Hippocampal formation (tissue), 2 donors: ENCODE results near the gene CUEDC1.

Source experiments
- DNase-seq, 2 donors: peaks; one replicate each; lab custom pipeline; 2025; lab: John Stamatoyannopoulos, UW

The CUEDC1 gene

DNA sequence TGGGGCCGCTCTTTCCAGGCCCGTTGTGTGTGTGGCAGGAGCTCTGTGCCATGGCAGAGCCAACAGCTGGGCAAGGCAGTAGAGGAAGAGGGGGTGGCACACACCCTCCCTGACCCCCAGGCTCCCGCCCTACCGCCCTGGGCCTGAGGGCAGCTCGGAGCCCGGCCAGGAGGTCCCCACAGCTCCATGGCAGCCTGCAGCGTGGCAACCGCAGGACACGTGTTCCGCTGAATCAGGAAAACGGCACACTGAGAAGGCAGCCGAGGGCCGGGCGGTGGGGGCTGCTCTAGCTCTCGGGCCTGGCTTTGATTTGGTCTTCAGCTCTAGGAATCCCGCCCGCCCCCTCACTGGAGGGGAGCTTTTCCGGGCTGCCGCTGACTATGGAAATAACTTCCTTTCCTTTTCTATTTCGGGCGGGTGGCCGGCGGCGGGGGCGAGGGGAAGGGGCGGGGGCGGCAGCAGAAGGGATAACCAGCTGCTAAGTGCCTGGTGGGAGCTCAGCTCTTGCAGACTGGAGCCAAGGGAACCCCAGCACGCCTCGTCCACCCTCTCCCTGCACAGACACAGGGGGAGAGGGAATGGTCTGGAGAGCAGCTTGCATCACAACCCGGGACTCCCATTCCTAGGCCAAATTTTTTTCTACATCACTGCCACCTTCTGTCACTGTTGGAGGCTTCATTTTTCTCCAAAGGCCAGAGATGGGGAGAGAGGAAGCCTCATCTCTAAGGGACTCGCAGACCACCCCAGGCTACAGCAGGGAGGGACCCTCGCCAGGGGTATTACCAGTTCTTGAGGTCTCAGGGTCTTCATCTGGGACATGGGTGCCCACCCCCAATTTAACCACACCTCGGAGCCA, 80.5 kb downstream of the CUEDC1 start:
- peak; percentile 68 to 81 for DNase-seq

DNA sequence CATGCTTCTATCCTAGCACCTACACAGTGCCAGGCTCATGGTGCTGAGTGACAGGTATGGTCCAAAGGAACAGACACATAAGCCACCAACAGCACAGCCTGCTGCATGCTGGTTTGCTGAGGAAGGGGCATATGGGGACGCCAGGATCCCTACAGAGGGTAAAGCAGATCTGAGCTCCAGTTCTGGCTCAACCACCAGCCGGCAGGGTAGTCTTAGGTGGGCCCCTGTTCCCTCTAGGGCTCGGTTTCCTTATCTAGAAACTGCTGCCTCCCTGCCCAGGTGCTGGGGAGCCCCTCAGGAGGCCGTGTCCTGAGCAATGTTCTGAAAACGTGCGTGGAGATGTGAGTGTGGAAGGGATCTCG, 81.2 kb downstream of the CUEDC1 start:
- DNase-seq: no peak

DNA sequence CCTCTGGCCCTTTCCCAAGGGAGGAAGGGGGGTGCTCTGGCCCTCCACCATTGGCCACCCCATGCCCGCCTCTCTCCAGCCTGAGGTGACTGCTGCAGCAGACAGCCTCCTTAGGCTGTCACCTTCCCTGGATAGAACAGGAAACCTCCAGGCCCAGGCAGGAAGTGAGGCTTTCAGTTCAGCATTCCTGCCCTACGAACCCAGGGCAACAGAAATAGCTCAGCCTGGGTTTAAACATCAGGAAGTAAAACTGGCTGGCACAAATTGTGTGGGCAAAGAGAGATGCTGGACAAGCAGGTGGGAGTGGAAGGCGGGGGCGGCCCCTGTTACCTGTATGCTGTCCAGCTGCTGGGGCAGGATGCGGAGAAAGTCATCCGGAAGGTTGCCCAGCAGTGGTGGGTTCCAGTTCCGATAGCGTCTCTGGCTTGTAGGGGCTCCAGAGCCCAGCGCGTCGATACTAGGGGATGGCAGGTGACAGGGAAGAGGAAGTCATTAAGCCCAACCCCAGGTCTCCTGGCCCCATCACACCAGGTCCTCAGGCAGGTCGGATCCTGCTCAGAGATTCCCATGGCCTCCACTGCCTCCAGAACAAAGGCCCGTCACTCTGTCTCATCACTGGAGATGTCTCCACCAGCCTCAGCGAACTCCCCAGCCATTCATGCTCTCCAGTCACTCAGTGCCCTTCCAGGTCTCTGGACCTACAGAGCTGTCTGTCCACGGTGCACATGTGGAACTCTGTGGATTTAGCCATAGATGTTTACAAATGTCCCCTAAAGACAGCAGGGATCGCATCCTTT, 81.8 kb downstream of the CUEDC1 start:
- no peak for DNase-seq

DNA sequence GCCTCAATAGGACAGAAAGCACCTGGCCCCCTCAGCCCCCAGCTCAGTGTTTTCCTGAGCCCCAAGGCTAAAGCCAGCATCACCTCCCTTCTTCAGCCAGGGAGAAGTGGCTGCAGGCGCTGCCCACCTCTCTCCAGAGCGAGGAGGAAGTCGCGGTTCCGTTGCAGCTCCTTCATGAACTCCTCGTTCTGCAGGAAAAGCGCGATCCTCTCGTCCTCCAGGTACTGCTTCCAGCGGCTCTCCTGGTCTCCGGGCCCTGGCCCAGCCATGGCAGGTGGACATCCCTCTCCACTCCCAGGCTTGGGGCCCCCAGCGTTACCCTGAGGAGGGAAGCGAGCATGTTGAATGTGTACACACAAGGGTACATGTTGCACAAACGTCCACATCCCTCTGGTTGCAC, 82.7 kb downstream of the CUEDC1 start:
- DNase-seq: no peak

DNA sequence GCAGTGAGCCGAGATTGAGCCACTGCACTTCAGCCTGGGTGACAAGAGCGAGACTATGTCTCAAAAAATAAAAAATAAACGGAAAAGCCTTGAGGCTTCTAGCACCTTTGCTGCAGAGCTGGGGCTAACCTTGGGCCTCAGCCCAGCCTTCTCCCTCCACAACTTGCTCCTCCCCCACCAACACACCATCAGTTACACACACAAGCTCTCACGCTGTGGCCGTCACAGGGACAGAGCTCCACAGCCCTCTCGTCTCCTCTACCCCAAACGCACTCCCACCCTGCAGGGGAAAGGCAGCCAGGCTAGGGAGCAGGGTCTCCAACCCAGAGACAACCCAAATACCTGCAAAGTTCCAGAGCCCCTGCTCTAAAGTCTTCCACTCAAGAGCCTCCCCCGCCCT, 83.3 kb downstream of the CUEDC1 start:
- no peak for DNase-seq

- no peak for DNase-seq
Measured at GRCh38 chr17:57871155-57871554, 84.1 kb downstream of the CUEDC1 start.

- no peak for DNase-seq
Measured at GRCh38 chr17:57870283-57870635, 85.0 kb downstream of the CUEDC1 start.

DNA sequence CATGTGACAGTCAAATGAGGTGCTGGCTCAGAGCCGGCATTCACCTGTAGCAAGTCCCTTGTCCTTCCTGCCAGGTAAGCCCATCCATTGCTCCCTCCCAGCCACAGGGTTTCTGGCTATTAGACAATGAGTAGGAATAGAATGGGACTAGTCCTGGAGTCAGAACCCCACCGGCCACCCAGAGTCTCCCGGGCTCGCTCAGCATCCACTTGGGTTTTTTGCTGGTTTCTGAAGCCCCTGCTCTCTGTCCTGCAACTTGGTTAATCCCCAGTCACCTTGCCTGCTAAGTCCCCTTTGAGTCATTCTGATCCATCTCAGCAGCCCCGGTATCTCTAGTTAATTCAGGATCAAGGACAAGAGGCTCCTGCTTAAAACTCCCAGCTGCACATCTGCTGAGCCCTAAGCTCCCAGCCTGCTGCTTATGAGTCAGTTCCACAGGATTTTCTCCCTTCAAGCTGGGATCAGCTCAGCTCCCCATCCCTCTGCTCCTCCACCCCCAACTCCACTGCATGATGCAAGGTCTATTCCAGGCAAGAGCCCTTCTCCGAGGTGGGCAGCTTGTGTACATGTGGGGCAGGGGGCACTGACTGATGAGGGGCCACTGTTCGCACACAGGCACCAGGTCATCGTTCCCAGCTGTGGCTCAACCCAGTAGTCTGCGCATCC, 85.5 kb downstream of the CUEDC1 start:
- no peak for DNase-seq

DNA sequence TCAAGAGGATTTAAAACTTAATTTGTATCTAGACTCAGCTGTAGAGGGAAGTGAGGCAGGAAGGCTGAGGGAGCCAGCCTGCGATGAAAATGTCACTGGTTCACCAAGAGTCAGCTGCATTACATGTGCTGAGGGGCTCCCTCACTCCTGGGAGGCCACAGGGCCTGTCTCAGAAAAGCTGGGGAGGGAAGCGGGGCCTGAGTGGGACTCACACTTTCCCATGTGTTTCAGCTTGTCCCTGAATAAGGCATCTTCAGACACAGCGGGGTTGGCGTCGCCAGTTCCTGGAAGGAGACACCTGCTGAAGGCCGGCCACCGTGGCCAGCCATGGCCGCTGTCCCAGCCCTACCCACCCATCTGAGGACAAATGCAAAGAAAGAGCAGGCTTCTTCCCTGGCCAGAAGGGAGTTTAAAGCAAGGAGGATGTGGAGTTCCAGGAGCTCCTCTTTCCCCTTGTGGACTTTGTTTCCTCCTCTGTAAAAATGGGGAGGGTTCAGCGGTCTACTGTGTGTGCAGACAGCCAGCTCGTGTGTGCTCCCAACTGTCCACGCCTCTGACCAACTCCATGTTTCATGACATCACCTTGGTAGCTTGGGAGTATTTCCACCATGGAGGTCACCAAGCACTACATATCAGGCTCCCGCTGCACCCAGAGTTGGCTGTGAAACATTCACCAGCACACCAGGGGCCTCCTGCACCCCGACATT, 86.1 kb downstream of the CUEDC1 start:
- DNase-seq: no peak

GRCh38 chr17:57868007-57868909, 87.0 kb downstream of the CUEDC1 start:
- DNase-seq: no peak

GRCh38 chr17:57867126-57867525, 88.1 kb downstream of the CUEDC1 start:
- DNase-seq: no peak

DNA sequence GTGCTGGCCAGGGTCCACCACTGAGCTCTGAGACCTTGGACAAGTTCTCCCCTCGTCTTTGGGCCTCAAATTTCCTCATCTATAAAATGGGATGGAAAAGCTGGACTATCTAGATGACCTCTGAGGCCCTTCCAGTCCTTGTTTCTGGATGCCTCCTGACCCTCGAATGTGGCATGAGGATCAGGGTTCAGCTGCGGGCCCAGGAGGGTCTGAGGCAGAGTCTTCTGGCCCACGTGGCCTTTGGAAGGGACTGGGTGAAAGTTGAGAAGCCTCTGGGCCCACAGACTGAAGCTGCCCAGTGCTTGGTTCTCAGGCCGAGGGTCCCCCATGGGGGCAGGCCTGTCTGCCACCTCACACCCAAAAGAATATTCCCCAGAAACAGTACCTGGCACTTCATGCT, 88.5 kb downstream of the CUEDC1 start:
- no peak for DNase-seq

DNA sequence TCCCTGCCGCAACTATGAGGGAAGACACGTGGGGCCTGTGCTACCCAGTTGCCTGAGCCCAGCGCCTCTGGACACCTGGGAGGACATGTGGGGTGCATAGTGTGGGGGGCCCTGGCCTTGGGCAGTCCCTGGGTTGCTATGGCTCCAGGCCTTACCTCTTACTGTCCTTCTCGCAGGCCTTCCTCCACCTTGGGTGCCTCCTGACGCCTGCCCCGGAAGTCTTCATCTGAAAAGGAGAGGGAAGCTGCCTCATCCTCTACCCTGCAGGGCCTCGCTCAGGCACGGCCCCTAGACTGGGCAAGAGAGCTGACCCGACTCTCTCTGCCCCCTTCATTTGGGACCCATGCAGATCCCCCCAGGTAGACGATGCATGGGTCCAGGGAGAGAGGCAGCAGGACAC, 88.9 kb downstream of the CUEDC1 start:
- DNase-seq: no peak

GRCh38 chr17:57864273-57864672, 90.9 kb downstream of the CUEDC1 start:
- no peak for DNase-seq

- peak; percentile 52 to 74 for DNase-seq
Measured at GRCh38 chr17:57862694-57863667, 92.2 kb downstream of the CUEDC1 start.

DNA sequence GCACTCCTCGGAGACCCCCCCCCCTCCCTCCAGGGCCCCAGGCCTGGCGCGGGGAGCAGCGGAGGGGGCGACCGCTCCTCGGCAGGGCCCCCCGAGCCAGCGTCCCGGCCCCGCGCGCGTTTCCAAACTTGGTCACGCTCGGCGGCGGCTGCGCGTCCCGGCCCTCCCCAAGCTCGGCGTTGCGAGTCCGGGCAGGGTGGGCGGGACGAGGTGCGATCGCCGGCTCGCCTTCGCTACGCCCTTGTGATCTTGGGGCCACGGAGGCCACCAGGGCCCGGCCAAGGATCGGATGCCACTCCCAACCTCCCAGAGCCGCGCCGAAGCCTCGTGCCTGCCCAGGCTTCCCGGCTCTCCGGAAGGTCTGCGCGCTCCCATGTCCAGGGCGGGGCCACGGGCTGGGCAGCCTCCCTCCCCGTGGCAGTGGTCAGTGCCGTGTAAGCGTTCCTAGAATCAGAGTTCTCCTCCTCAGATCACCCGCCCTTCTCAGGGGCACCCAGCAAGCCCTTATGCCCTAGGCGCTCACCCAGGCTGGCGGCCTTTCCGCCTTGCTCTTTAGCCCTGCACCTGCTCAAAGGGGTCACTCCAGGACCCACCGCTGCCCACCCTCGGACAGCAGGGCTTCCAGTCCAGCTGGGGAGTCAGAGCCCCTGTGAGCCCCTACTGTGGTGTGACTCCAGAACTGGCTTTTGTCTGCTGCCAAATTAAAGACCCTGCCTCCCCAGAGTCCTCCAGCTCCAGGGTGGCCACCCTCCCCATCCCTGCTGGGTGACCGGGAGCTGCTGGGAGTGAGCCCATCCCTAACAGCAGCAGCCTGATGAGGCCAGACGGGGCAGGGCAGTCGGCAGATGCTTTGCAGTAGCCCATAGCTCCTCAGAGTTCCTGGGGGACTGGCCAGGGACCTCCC, 93.2 kb downstream of the CUEDC1 start:
- DNase-seq: no peak

GRCh38 chr17:57861000-57861789, 94.0 kb downstream of the CUEDC1 start:
- peak in 1 of 2 donors; percentile 35 for DNase-seq

- no peak for DNase-seq
Measured at GRCh38 chr17:57860414-57860999, 94.7 kb downstream of the CUEDC1 start.
